A673 (cell line): ENCODE results near the gene TCEAL9.

Experiments
- CTCF ChIP-seq: fragments of 300-800, 200-600 bp; sonication (generic); conservative IDR thresholded peaks from 2 replicates; pipeline ENCODE4 v1.5.1; 2017; ENCODE audit warnings: low read depth, mild to moderate bottlenecking, antibody characterized with exemption, low read length, moderate library complexity, mixed read lengths
- EZH2 ChIP-seq: fragments of 200-600 bp; sonication (generic); IDR thresholded peaks from 2 replicates; pipeline ENCODE4 v1.6.1; 2017; ENCODE audit warnings: borderline replicate concordance, low read depth, mild to moderate bottlenecking, mixed read lengths, antibody characterized with exemption, low read length; ENCODE audit not compliant: poor library complexity, severe bottlenecking

GRCh38 chrX:103378990-103379389 lies 22.7 kb downstream of the TCEAL9 start:
- TF ChIP-seq CTCF (no peak), EZH2 (no peak)
